Brain pericyte (primary cell): Measurements from ENCODE around the gene JAZF1.
"Not testable (repeated sequence)": the region's sequence is repeated elsewhere in the genome, so short reads cannot be mapped to it uniquely, and the experiment has no call there.

ENCODE experiments used
- DNase-seq: peaks from one replicate; pipeline ENCODE4 v3.0.0-alpha.2; 2012; ENCODE audit warnings: low read depth, low spot score

The JAZF1 gene

GRCh38 chr7:27914409-27914808 lies 266.2 kb downstream of the JAZF1 start:
- no peak for DNase-seq

GRCh38 chr7:27912751-27913150 lies 267.8 kb downstream of the JAZF1 start:
- DNase-seq = no peak

GRCh38 chr7:27911920-27912319 lies 268.7 kb downstream of the JAZF1 start:
- no peak for DNase-seq

GRCh38 chr7:27910326-27910725 lies 270.3 kb downstream of the JAZF1 start:
- DNase-seq = no peak

- no peak for DNase-seq
Measured at GRCh38 chr7:27908534-27909165, 271.9 kb downstream of the JAZF1 start.

- no peak for DNase-seq
Measured at GRCh38 chr7:27906385-27907091, 274.1 kb downstream of the JAZF1 start.

- DNase-seq = no peak
Measured at GRCh38 chr7:27905951-27906350, 274.6 kb downstream of the JAZF1 start.

- no peak for DNase-seq
Measured at GRCh38 chr7:27901028-27901760, 279.4 kb downstream of the JAZF1 start.

- no peak for DNase-seq
Measured at GRCh38 chr7:27900006-27900405, 280.6 kb downstream of the JAZF1 start.

GRCh38 chr7:27899601-27900000 lies 281.0 kb downstream of the JAZF1 start:
- DNase-seq = no peak

- no peak for DNase-seq
Measured at GRCh38 chr7:27897441-27897847, 283.2 kb downstream of the JAZF1 start.

- no peak for DNase-seq
Measured at GRCh38 chr7:27897001-27897400, 283.6 kb downstream of the JAZF1 start.

- DNase-seq = no peak
Measured at GRCh38 chr7:27895551-27895950, 285.0 kb downstream of the JAZF1 start.

GRCh38 chr7:27890205-27890849 lies 290.3 kb downstream of the JAZF1 start:
- no peak for DNase-seq

- no peak for DNase-seq
Measured at GRCh38 chr7:27889800-27890199, 290.8 kb downstream of the JAZF1 start.

GRCh38 chr7:27888736-27889135 lies 291.9 kb downstream of the JAZF1 start:
- DNase-seq = no peak

GRCh38 chr7:27886710-27887109 lies 293.9 kb downstream of the JAZF1 start:
- DNase-seq = not testable (repeated sequence)

GRCh38 chr7:27885652-27886051 lies 294.9 kb downstream of the JAZF1 start:
- DNase-seq = no peak

GRCh38 chr7:27883696-27884095 lies 296.9 kb downstream of the JAZF1 start:
- DNase-seq = no peak

- no peak for DNase-seq
Measured at GRCh38 chr7:27876756-27877155, 303.8 kb downstream of the JAZF1 start.

- DNase-seq = no peak
Measured at GRCh38 chr7:27875832-27876231, 304.8 kb downstream of the JAZF1 start.

- DNase-seq = no peak
Measured at GRCh38 chr7:27875061-27875460, 305.5 kb downstream of the JAZF1 start.
